ENCODE data around the gene CTNNA2.

The CTNNA2 gene

DNA sequence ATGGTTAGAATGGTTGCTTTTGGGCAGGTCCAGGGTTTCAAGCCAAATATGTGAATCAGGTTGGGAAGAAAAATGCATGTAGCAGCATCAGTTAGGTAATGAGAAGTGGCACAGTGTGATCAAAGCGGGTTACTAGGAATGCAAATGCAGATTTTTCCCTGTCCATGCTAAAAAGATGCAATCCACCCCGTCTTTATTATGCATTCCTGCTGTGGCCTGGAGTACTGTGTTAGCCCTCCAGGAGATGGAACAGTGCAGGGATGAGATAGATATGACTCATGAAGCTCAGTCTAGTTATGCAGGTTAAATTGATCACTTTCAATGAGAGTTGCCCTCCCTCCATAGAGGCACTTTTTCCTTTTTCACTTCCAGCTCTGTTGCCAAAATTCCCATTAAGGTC, 283.8 kb downstream of the CTNNA2 start:
- Histone ChIP-seq H3K27me3 (ENCODE audit: control insufficient read depth in 5 of 5, insufficient read depth in 4 of 5, low read length in 5 of 5) (no peaks in the 10 kb centered on the region), H3K36me3 (ENCODE audit: control insufficient read depth in 5 of 5, insufficient read depth in 5 of 5, low read length in 5 of 5) (no peaks in the 10 kb centered on the region), H3K9me3 (ENCODE audit: control insufficient read depth in 5 of 5, low read length in 5 of 5) (no peaks in the 10 kb centered on the region), H3K4me1 (ENCODE audit: control insufficient read depth in 5 of 5, insufficient read depth in 5 of 5, low read length in 5 of 5) (no peaks in the 10 kb centered on the region), H3K27ac (ENCODE audit: low read depth, low read length) (no peak overlapping the region), H3K9ac (ENCODE audit: low read length in 5 of 5) (no peak overlapping the region), H3K4me3 (ENCODE audit: low read depth in 1 of 5, low read length in 5 of 5) (no peak overlapping the region)

DNA sequence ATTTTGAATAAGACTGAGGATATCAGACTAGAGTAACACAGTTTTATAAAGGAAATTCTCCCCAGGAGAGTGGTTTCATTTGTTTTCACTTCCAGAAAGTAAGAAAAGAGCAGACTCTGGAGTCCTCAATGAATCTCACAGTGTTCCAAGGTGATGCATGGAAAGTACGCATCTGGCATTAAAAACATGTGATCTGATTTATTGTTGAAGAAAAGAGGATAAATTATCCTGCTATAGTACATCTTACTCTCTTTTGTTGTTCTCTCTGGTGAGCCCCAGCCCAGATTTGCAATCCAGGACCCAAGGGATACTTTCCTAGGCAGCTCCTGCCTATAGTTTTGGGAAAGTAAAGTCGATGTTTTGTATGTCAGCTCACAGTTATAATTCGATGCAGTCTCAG, 285.9 kb downstream of the CTNNA2 start:
- no peak overlapping the region for H3K4me3 ChIP-seq (ENCODE audit: low read depth in 1 of 5, low read length in 5 of 5)
- no peaks in the 10 kb centered on the region for H3K27me3 ChIP-seq (ENCODE audit: control insufficient read depth in 5 of 5, insufficient read depth in 4 of 5, low read length in 5 of 5)
- H3K27ac ChIP-seq (ENCODE audit: low read depth, low read length), result no peak overlapping the region
- H3K36me3 ChIP-seq (ENCODE audit: control insufficient read depth in 5 of 5, insufficient read depth in 5 of 5, low read length in 5 of 5), result no peaks in the 10 kb centered on the region
- no peaks in the 10 kb centered on the region for H3K9me3 ChIP-seq (ENCODE audit: control insufficient read depth in 5 of 5, low read length in 5 of 5)
- H3K4me1 ChIP-seq (ENCODE audit: control insufficient read depth in 5 of 5, insufficient read depth in 5 of 5, low read length in 5 of 5), result no peaks in the 10 kb centered on the region
- H3K9ac ChIP-seq (ENCODE audit: low read length in 5 of 5), result no peak overlapping the region

DNA sequence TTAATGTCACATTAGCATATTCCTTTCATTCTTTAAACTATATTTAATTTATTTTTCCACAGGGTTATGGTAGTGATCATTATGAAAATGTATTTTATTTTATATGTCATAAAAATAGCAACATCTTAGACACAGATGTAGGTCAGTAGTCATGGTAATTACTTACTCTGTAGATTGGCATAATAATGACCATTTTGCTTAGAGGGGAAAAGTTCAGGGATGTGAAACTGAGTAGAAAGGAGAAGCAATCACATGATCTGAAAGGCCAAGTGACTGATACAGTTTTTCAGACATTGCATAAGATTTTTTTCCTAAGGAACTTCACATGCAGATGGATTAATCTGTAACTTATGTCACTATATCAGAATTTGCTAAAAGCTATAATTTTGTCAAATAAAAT, 286.9 kb downstream of the CTNNA2 start:
- no peaks in the 10 kb centered on the region for H3K36me3 ChIP-seq (ENCODE audit: control insufficient read depth in 5 of 5, insufficient read depth in 5 of 5, low read length in 5 of 5)
- no peak overlapping the region for H3K9ac ChIP-seq (ENCODE audit: low read length in 5 of 5)
- H3K9me3 ChIP-seq (ENCODE audit: control insufficient read depth in 5 of 5, low read length in 5 of 5), result no peaks in the 10 kb centered on the region
- H3K27ac ChIP-seq (ENCODE audit: low read depth, low read length), result no peak overlapping the region
- no peaks in the 10 kb centered on the region for H3K27me3 ChIP-seq (ENCODE audit: control insufficient read depth in 5 of 5, insufficient read depth in 4 of 5, low read length in 5 of 5)
- H3K4me1 ChIP-seq (ENCODE audit: control insufficient read depth in 5 of 5, insufficient read depth in 5 of 5, low read length in 5 of 5), result no peaks in the 10 kb centered on the region
- H3K4me3 ChIP-seq (ENCODE audit: low read depth in 1 of 5, low read length in 5 of 5), result no peak overlapping the region

DNA sequence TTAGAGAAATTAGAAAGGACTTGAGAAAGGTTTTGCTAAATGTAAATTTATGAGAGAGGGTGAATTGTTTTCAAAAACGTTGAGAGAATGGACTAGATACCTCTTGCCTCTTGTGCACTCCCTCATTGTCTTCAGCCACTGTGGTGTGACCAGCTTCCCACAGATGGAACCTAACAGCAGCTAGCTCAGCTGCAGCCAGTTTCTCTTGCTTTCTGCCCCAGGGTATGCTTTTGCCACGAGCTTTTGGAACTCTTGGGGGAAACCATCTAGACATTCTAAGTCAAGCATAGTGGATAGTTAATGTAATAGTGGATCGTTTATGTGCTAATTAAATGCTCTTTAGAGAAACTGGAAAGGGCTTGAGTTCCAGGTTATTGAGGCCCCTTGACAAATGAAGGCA, 288.2 kb downstream of the CTNNA2 start:
- no peaks in the 10 kb centered on the region for H3K4me1 ChIP-seq (ENCODE audit: control insufficient read depth in 5 of 5, insufficient read depth in 5 of 5, low read length in 5 of 5)
- no peak overlapping the region for H3K27ac ChIP-seq (ENCODE audit: low read depth, low read length)
- H3K27me3 ChIP-seq (ENCODE audit: control insufficient read depth in 5 of 5, insufficient read depth in 4 of 5, low read length in 5 of 5), result no peaks in the 10 kb centered on the region
- no peak overlapping the region for H3K9ac ChIP-seq (ENCODE audit: low read length in 5 of 5)
- no peak overlapping the region for H3K4me3 ChIP-seq (ENCODE audit: low read depth in 1 of 5, low read length in 5 of 5)
- H3K36me3 ChIP-seq (ENCODE audit: control insufficient read depth in 5 of 5, insufficient read depth in 5 of 5, low read length in 5 of 5), result no peaks in the 10 kb centered on the region
- H3K9me3 ChIP-seq (ENCODE audit: control insufficient read depth in 5 of 5, low read length in 5 of 5), result no peaks in the 10 kb centered on the region

DNA sequence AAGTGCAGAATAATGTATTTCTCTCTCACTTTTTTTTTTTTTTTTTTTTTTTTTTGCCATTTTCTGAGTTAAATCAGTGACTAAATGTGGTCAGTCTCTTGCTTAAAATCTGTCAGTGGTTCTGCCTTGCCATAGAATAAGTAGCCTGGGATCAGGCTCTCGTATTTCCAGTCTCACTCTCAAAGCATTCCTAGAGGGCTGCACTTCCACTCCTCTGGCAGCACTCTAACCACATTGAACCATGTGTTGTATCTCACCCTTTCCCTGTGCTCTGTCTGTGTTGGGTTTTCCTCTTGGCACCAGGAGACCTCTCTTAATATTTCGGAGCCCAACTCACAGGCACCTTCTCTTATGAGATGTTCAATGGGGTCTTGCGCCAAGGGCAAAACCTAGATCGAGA, 304.4 kb downstream of the CTNNA2 start:
- no peak overlapping the region for H3K9ac ChIP-seq (ENCODE audit: low read length in 5 of 5)
- no peaks in the 10 kb centered on the region for H3K4me1 ChIP-seq (ENCODE audit: control insufficient read depth in 5 of 5, insufficient read depth in 5 of 5, low read length in 5 of 5)
- H3K9me3 ChIP-seq (ENCODE audit: control insufficient read depth in 5 of 5, low read length in 5 of 5), result peaks cover 0 to 3% (median 0%) of the 10 kb centered on the region in 5 donors
- H3K27me3 ChIP-seq (ENCODE audit: control insufficient read depth in 5 of 5, insufficient read depth in 4 of 5, low read length in 5 of 5), result no peaks in the 10 kb centered on the region
- no peak overlapping the region for H3K27ac ChIP-seq (ENCODE audit: low read depth, low read length)
- no peaks in the 10 kb centered on the region for H3K36me3 ChIP-seq (ENCODE audit: control insufficient read depth in 5 of 5, insufficient read depth in 5 of 5, low read length in 5 of 5)
- no peak overlapping the region for H3K4me3 ChIP-seq (ENCODE audit: low read depth in 1 of 5, low read length in 5 of 5)

DNA sequence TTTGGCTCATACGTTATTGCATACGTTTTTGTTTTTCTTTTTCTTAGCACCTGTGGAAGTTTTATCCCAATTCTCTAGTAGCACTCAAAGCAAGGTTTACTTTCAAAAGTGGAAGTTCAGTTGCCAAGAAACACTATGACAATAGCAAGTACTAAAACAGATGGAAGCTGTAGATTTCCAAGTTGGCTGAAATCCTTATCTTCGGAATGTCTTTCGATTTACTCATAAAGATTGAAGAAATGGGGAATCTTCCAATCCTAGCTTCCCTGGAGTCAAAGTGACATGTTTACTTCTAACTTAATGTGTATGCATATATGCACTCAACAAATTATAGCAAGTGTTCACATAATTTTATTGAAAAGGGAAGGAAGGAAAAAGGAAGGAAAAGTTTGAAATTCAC, 307.4 kb downstream of the CTNNA2 start:
- Histone ChIP-seq H3K27ac (ENCODE audit: low read depth, low read length) (no peak overlapping the region), H3K27me3 (ENCODE audit: control insufficient read depth in 5 of 5, insufficient read depth in 4 of 5, low read length in 5 of 5) (no peaks in the 10 kb centered on the region), H3K9ac (ENCODE audit: low read length in 5 of 5) (no peak overlapping the region), H3K4me1 (ENCODE audit: control insufficient read depth in 5 of 5, insufficient read depth in 5 of 5, low read length in 5 of 5) (no peaks in the 10 kb centered on the region), H3K36me3 (ENCODE audit: control insufficient read depth in 5 of 5, insufficient read depth in 5 of 5, low read length in 5 of 5) (no peaks in the 10 kb centered on the region), H3K9me3 (ENCODE audit: control insufficient read depth in 5 of 5, low read length in 5 of 5) (peaks cover 0 to 2% (median 0%) of the 10 kb centered on the region in 5 donors), H3K4me3 (ENCODE audit: low read depth in 1 of 5, low read length in 5 of 5) (no peak overlapping the region)

DNA sequence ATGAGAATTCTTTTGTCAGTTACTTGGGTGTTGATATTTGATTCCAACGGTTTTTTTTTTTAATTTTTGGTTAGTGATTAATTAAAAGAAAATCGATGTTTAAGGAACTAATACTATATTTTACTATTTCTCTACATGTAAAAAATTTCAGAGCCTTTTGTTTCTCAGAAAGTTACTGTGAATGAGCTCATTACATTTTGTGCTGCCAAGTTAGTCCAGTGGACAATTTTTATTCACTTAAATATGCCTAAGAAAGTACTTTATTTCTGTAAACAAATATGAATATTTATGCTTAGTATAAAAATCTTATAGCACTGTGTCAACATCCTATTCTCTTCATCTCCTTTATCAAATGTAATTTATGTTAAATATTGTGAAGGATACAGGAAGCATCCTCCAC, 309.3 kb downstream of the CTNNA2 start:
- Histone ChIP-seq H3K9ac (ENCODE audit: low read length in 5 of 5) (no peak overlapping the region), H3K4me1 (ENCODE audit: control insufficient read depth in 5 of 5, insufficient read depth in 5 of 5, low read length in 5 of 5) (no peaks in the 10 kb centered on the region), H3K27ac (ENCODE audit: low read depth, low read length) (no peak overlapping the region), H3K9me3 (ENCODE audit: control insufficient read depth in 5 of 5, low read length in 5 of 5) (peaks cover 0 to 2% (median 0%) of the 10 kb centered on the region in 5 donors), H3K27me3 (ENCODE audit: control insufficient read depth in 5 of 5, insufficient read depth in 4 of 5, low read length in 5 of 5) (no peaks in the 10 kb centered on the region), H3K4me3 (ENCODE audit: low read depth in 1 of 5, low read length in 5 of 5) (no peak overlapping the region), H3K36me3 (ENCODE audit: control insufficient read depth in 5 of 5, insufficient read depth in 5 of 5, low read length in 5 of 5) (no peaks in the 10 kb centered on the region)

DNA sequence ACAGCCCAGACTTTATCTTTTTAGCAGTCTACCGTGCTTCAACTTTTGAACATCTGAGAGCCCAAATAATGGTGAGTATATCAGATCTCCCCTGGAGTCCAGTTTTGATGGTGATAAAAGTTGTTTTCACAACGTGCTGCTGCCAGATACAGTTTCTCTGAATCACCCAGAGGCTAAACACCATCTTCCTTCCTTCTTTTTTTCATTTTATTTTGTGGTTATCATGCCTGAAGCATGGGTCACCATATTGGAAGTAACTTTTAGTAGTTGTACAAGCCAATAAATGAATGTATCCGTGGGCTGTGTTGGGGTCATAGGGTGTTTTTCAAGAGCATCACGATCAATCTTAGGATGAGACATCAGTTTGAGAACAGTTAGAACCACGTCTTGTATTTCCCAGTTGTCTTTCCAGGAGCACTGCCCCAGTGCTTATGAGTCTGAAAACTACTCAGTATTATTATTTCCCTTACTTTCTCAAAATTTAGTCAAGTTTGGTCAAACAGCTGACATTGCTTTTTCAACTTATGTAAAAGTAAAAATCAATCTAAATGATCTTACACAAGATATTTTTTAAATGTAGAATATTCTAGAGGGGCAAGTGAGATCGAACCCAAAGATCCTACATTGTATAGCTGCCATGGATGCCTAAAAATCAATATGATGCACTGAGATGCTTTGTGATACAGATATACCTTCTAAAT, 311.4 kb downstream of the CTNNA2 start:
- no peaks in the 10 kb centered on the region for H3K27me3 ChIP-seq (ENCODE audit: control insufficient read depth in 5 of 5, insufficient read depth in 4 of 5, low read length in 5 of 5)
- no peak overlapping the region for H3K27ac ChIP-seq (ENCODE audit: low read depth, low read length)
- no peaks in the 10 kb centered on the region for H3K4me1 ChIP-seq (ENCODE audit: control insufficient read depth in 5 of 5, insufficient read depth in 5 of 5, low read length in 5 of 5)
- H3K36me3 ChIP-seq (ENCODE audit: control insufficient read depth in 5 of 5, insufficient read depth in 5 of 5, low read length in 5 of 5), result no peaks in the 10 kb centered on the region
- H3K9ac ChIP-seq (ENCODE audit: low read length in 5 of 5), result no peak overlapping the region
- H3K4me3 ChIP-seq (ENCODE audit: low read depth in 1 of 5, low read length in 5 of 5), result no peak overlapping the region
- peaks cover 0 to 2% (median 0%) of the 10 kb centered on the region in 5 donors for H3K9me3 ChIP-seq (ENCODE audit: control insufficient read depth in 5 of 5, low read length in 5 of 5)

DNA sequence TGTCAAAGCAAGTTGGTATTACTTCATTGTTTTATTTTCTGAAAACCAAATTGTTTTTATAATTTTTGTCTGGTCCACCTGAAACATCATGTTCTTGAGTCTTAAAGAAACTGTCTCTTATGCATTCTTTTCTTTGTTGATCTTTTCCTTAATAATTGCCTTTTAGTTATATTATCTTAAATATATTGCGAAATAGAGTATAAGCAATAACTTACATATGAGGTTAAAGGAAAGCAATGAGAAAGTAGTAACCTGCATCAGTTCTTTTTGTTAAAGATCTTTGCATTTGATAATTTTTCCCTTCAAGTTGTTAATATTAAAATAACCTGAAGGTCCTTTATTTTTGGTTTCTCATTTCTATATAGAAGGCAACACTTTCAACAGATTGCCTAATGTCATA, 315.0 kb downstream of the CTNNA2 start:
- no peaks in the 10 kb centered on the region for H3K27me3 ChIP-seq (ENCODE audit: control insufficient read depth in 5 of 5, insufficient read depth in 4 of 5, low read length in 5 of 5)

DNA sequence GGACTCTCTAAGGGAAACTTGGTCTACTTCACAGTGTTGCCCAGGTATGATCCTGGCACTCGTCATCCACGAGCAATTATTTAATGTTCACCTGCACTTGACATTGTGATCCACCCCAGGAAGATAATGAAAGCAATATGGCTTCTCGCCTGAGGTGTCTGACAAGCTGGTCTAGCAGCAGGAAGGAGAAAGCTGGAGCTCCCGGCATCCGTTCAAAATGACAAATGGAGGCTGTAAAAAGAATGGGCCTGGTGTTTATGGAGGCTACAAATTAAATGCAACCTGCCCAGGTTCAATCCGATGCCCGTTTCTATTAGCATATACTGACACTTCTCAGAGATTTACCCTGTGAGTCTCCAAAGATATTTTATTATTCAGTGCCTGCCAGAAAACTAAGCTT, 317.6 kb downstream of the CTNNA2 start:
- H3K27ac ChIP-seq (ENCODE audit: low read depth, low read length), result no peak overlapping the region
- no peaks in the 10 kb centered on the region for H3K27me3 ChIP-seq (ENCODE audit: control insufficient read depth in 5 of 5, insufficient read depth in 4 of 5, low read length in 5 of 5)
- no peak overlapping the region for H3K4me3 ChIP-seq (ENCODE audit: low read depth in 1 of 5, low read length in 5 of 5)
- no peaks in the 10 kb centered on the region for H3K4me1 ChIP-seq (ENCODE audit: control insufficient read depth in 5 of 5, insufficient read depth in 5 of 5, low read length in 5 of 5)
- H3K9me3 ChIP-seq (ENCODE audit: control insufficient read depth in 5 of 5, low read length in 5 of 5), result no peaks in the 10 kb centered on the region
- H3K9ac ChIP-seq (ENCODE audit: low read length in 5 of 5), result no peak overlapping the region
- H3K36me3 ChIP-seq (ENCODE audit: control insufficient read depth in 5 of 5, insufficient read depth in 5 of 5, low read length in 5 of 5), result no peaks in the 10 kb centered on the region

More for the DNA sequence above, 315.0 kb downstream of the CTNNA2 start:
- Histone ChIP-seq H3K9me3 (ENCODE audit: control insufficient read depth in 5 of 5, low read length in 5 of 5) (peaks cover 0 to 2% (median 0%) of the 10 kb centered on the region in 5 donors), H3K27ac (ENCODE audit: low read depth, low read length) (no peak overlapping the region), H3K4me1 (ENCODE audit: control insufficient read depth in 5 of 5, insufficient read depth in 5 of 5, low read length in 5 of 5) (no peaks in the 10 kb centered on the region), H3K9ac (ENCODE audit: low read length in 5 of 5) (no peak overlapping the region), H3K4me3 (ENCODE audit: low read depth in 1 of 5, low read length in 5 of 5) (no peak overlapping the region), H3K36me3 (ENCODE audit: control insufficient read depth in 5 of 5, insufficient read depth in 5 of 5, low read length in 5 of 5) (no peaks in the 10 kb centered on the region)
